GM12864 (cell line): ENCODE measurements around the gene SNAPC4.

Experiments
- DNase-seq: peaks from one replicate; pipeline ENCODE4 v3.0.0-alpha.2; 2011; ENCODE audit warnings: low read depth
- H3K4me3 ChIP-seq: 2 replicates; pipeline ENCODE4 v1.5.1; 2011; ENCODE audit warnings: mild to moderate bottlenecking, low read depth, low read length, control low read depth
- TF ChIP-seq, protein P1 (sequence below): IDR thresholded peaks from 2 replicates; pipeline ENCODE4 v1.5.1; 2011; ENCODE audit warnings: low read depth, mild to moderate bottlenecking, moderate library complexity, low read length, control low read depth, inconsistent platforms; ENCODE audit errors: missing control alignments

SNAPC4 gene

DNA sequence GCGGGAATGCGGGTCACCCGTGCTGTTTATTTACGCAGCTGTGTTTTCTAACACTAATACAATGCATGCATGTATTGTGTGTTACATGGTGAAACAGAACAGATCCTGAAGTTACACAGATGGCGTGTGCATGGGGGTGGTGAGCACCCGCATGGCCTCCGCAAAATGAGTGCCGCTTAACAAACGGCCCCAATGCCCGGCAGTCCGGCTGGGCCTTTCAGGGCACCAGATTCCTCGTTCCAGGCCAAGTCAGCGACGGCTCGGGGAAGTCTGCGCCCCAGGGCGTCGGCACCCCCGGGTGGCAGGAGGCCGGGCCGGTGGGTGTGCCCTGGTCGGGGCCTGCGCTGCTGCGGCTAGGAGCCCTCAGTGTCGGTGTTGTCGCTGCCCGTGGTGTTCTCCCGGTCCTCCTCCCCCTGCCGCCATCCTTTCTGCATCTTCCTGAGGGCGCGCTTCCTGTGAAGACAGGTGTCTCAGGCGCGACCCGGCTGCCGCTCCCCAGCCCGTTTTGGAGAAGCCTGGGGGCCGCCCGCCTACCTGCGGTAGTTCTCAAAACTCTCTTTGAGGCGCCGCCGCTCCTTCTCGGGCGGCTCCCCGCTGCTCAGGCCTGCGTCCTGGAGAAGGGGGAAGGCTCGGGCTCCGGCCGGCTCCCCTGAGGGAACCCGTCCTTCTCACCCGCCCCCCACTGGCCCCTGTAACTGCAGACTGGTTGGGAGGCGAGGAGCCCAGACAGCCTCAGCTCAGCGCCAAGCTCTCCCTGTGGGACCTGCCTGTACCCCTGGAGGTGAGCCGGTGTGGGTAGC is 35.8 kb downstream of the SNAPC4 start:
- no peak for DNase-seq
- H3K4me3 ChIP-seq = no peak overlapping the region
- TF ChIP-seq, protein P1, sequence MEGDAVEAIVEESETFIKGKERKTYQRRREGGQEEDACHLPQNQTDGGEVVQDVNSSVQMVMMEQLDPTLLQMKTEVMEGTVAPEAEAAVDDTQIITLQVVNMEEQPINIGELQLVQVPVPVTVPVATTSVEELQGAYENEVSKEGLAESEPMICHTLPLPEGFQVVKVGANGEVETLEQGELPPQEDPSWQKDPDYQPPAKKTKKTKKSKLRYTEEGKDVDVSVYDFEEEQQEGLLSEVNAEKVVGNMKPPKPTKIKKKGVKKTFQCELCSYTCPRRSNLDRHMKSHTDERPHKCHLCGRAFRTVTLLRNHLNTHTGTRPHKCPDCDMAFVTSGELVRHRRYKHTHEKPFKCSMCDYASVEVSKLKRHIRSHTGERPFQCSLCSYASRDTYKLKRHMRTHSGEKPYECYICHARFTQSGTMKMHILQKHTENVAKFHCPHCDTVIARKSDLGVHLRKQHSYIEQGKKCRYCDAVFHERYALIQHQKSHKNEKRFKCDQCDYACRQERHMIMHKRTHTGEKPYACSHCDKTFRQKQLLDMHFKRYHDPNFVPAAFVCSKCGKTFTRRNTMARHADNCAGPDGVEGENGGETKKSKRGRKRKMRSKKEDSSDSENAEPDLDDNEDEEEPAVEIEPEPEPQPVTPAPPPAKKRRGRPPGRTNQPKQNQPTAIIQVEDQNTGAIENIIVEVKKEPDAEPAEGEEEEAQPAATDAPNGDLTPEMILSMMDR = no peak

- peak within 1 kb of the TSS; percentile 84 for H3K4me3 ChIP-seq
- peak; percentile 75 for DNase-seq
- TF ChIP-seq, protein P1 = peak; percentile 90
Observed at GRCh38 chr9:136363106-136363948, 36.6 kb downstream of the SNAPC4 start, which contains the start of gene DNLZ. DNLZ (minus strand) TSS chr9:136363744; CDS start chr9:136363714, 30 bp downstream.

GRCh38 chr9:136362450-136362784 is 37.6 kb downstream of the SNAPC4 start:
- H3K4me3 ChIP-seq = no peak overlapping the region
- TF ChIP-seq, protein P1 = no peak

GRCh38 chr9:136361754-136362449 is 38.1 kb downstream of the SNAPC4 start:
- H3K4me3 ChIP-seq = no peak overlapping the region
- TF ChIP-seq, protein P1 = no peak
- DNase-seq = no peak

More at GRCh38 chr9:136362450-136362784, 37.6 kb downstream of the SNAPC4 start:
- DNase-seq = no peak

- H3K4me3 ChIP-seq = no peak overlapping the region
- TF ChIP-seq, protein P1 = no peak
- no peak for DNase-seq
Observed at GRCh38 chr9:136361047-136361753, 38.8 kb downstream of the SNAPC4 start.
